LoVo (cell line): ENCODE data around the gene LDB2.

ENCODE experiments used
- DNase-seq: peaks from one replicate; pipeline ENCODE4 v3.0.0-alpha.2; 2016; ENCODE audit warnings: low spot score

LDB2 gene

DNA sequence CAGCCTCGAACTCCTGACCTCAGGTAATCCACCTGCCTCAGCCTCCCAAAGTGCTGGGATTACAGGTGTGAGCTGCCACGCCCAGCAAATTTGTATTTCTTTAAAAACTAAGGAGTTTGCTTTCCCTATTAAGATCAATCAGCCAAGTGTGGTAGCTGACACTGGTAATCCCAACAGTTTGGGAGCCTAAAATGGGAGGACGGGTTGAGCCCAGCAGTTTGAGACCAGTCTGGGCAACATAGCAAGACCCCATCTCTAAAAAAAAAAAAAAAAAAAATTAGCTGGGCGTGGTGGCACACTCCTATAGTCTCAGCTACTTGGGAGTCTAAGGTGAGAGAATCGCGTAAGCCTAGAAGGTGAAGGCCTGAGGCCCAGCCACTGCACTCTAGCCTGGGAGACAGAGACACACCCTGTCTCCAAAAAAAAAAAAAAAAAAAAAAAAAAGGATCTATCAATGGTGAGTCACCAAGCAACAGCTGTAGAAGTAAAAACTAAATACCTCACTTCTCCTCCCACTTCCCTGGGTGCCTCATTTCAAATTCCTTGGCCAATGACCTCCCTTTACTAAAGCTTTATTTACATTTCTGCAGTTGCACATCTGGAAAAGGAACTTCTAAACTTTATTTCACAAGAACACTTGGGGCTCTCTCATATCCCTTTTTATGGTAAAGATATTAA is 54.5 kb downstream of the LDB2 start:
- DNase-seq: no peak

DNA sequence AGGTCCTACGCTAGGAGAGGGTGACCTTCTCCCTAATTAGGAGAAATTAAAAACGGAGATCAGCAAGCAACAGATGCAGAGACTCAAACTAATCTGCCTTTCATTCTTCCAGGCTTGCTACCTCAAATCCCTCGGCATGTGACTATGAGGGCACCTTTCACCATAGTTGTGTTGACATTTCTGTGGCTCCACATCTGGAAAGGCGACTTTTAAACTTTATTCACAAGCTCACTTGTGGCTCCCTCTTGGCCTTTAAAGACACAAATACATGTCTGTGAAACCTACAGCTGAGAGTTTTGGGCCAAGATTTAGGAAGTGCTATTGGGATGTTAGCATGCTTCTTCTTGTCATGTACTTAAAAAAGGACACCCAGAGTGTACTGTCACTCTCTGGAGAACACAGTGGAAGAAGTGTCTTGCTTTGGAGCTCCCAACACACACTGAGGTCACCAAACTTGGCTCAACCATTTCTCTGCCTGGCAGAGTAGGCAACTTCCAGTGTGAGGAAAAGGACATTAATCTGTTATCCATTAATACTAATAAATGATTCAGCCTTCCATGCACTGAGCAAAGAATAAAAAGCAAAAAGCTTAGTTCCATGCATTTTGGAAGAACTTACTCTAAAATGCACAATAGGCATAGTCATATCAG is 60.1 kb downstream of the LDB2 start:
- no peak for DNase-seq

DNA sequence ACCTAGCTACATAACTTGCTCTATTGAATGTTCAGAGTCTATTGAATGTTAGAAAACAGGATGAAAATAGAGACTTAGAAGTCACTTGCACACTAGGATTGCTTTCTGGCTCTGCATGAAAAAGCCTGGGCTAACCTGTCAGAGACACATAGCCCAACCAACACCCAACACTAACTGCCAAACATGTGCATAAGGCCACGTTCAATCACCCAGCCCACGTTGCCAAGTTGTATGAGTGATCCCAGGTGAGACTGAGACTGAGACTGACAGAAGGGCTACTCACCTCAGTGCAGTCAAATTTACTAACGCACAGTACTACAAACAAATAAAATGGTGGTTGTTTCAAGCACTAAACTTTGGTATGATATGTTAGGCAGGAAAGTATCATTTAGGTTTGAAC is 61.0 kb downstream of the LDB2 start:
- DNase-seq: no peak

DNA sequence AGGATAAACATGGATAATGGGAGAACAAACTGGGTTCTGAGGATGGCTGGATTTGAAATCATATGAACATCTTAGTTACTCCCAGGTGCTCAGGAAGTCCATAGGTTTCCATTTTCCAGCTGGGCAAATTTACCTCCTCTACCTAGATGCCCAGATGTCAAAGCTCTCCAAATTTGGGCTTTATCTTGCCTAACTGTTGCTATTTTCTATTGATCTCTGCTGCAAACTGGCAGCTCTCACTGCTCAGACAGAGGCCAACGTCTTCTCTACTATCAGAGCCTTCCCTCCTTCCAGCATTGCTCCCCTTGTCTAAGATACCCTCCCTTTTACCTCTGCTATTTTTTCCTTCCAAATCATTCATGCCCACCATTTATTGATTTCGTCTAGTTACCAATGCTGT is 62.1 kb downstream of the LDB2 start:
- DNase-seq: no peak

DNA sequence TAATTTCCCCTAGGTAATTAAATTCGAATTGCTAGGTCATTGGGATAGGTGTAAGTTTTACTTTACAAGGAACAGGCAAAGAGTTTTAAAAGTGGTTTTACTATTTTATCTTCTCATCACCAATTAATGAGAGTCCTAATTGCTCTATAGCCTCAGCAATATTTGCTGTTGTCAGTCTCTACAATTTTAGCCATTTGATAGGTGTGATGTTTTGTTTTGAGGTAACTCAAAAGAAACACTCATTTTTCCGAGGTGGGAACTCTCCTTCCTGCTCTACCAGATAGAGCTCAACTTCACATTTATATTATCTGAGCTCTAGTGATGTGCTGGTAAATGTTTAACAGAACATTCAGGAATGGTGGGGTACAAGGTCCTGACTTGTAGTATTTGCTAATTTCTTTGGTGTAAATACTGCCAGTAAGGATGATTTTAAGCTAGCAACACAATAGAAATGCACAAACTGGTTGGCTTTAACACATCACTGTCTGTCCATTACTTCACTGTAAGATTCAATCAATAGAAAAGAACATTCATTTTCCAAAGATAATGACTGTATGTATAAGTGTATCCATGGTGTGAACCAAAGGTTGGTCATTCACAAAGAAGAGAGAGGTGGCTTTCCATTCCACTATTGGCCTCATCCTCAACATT is 62.7 kb downstream of the LDB2 start:
- DNase-seq: no peak

DNA sequence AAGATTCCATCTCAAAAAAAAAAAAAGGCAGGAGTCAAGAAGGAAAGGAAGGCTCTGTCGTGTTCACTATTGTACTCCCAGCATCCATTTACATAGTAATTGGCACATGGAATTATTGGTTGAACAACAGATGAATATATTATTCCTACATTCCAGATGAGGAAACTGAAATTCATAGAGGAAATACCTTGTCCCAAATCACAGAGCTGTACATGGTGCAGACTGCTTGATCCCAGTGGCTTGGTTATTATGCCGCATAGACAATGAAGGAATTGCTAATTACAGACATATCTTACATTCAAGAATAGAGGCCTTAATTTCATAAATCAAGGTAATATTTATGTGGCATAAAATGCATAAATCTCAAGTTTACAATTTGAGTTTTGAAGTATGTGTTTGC is 63.6 kb downstream of the LDB2 start:
- no peak for DNase-seq

DNA sequence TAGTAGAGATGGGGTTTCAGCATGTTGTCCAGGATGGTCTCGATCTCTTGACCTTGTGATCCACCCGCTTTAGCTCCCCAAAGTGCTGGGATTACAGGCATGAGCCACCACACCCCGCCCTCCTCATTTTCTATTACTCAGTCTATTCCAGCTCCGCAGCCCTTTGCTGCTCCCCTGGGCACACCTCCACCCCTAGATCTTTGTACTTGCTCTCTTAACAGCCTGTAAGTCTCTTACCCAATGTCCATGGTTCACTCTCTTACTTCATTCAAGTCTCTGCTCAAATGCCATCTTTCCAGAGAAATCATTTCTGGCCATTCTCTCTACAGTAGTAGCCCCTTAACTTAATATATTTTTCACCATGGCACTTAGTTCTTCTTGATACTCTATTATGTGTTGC is 64.7 kb downstream of the LDB2 start:
- no peak for DNase-seq

DNA sequence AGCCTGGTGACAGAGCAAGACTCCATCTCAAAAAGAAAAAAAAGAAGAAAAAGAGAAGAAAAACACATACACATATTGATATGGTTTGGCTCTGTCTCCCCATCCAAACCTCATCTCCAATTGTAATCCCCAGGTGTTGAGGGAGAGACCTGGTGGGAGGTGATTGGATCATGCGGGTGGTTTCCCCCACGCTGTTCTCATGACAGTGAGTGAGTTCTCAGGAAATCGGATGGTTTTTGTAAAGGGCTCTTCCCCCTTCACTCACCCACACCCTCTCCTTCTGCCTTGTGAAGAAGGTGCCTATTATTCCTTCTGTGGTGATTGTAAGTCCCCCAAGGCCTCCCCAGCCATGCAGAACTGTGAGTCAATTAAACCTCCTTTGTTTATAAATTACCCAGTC is 68.4 kb downstream of the LDB2 start:
- DNase-seq: no peak

DNA sequence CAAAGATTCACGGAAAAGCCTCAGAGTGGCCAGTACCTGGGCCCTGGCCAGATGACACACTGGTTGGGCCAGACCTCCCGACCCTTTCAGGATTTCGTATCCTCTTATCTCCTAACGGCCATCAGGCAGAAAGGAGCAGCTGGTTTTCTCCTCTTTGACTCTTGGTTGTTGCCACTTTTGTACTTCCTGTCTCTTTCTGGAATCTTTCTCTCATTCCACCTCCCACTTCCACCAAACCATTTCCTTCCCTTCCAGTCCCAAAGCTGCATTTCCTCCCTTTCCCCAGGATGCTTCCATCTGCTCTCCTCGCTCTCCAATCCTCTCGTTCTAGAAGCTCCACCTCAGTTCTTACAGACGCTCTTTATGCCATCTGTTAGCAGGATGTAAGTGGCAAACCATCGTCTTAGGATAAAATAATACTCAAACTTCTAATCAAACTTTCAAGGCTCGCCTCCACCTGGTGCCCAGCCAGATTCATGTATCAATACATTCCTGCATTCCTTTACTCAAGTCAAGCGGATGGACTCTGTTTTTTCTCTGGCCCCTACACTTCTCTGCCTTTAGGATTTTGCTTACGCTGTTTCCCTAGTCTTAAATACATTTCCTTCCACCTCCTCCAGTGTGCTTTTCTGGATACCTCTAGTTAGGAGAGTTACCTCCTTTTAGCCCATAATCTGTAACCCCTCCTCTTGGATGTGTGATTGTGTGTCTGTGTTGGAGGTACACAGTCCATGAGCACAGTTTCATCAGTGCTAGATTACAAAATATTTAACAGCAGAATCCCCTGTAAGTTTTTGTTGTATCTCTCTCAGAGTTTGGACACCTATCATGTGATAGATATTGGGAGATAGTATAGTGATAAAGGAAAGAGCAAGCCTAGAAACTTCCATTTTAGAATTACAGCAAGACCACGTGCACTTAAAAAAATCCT is 70.4 kb downstream of the LDB2 start:
- no peak for DNase-seq

DNA sequence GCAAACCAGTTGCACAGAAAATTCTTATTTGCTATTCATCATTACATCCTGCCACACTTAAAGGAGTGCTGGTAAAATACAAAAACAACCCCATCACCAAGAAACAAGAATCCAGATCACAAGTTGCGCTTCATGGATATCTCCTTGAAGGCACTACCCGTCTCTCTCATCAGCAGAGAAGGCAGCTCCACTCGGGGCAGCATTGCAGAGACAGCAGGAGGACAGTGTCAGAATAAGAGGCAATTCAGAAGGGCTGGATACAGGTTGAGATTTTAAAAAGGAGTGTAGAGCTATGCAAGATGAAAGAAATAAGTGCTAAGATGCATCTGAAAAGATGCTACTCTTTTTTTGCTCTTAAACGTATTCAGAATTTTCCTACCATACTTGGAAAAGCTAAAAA is 71.4 kb downstream of the LDB2 start:
- no peak for DNase-seq

DNA sequence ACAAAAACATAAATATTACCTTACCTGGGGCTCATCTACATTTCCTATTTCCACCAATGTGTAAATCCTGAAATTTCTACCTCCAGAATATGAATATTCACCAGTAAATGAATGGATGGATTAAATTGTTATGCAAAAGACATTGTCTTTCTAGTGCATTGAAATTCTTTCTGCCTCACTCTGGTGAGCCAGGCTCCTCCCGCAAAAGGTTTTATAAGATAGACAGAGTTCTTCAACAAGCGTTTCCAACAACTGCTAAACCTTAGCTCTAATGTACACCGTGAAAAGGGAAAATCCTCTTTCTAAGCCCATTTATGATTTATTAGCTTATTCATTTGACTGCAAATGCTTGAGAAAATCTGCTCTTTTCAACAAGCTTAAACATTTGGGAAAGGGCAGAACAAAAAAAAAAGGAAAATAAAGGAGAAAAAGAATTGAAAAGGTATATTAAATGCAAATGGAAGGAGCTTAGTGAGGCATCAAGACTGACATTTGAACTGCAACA is 72.0 kb downstream of the LDB2 start:
- no peak for DNase-seq

DNA sequence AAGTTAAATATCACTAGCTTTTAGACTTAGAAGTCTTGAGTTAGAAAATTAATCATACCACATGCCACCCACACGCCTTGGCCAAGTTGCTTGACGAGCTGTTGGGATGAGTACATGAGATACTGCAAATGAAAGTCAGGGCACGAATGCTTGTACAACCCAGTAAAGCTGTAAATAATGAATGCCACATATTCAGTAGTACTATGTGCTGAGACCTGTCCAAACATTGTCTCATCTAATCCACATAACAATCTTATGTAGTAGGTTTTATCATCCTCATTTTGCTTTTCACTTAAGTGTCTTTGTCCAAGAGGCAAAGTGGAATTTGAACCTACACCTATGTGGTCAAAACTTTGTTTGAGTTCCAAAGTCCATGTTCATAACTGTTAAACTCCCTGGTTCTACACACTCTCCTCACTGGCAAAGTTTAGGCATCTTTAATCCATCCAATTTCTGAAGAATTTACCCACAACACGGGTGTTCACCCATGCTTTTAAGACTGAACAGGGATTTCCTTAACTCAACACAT is 74.1 kb downstream of the LDB2 start:
- DNase-seq: no peak

DNA sequence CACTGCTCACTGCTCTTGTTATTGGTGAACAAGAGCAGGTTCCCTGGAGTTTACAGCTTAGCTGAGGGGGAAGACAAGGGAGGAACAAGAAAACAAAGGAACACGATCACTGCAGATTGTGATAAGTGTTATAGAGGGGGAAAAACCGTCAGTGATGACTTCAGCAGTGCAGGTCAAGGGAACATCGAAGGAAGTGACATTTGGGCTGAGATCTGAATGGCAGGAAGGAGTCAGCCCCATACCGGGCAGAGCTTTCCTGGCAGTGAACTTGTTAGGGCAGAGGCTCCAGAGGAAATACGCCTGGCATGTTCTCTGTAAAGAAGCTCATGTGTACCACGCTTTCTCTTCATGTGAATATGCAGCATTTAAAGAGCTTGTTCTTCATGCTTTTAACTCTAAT is 78.1 kb downstream of the LDB2 start:
- DNase-seq: no peak

DNA sequence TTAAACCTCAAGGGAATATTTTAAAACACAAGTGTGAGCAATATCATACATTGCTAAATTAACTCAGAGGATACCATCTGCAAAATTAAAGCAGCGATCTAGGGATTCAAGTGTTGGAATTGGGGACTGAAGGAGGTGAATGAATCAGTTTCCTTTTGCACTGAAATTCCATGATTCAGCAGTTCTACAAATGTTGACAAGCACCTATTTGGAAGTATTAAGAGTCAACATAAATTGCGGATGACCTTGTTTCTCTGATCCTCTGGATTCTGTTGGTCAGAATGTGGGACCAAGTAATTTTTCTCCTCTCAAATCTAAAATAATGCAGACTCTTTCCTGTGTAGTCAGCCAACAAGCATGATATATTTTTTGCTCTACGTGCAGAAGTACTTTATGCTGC is 78.8 kb downstream of the LDB2 start:
- no peak for DNase-seq

DNA sequence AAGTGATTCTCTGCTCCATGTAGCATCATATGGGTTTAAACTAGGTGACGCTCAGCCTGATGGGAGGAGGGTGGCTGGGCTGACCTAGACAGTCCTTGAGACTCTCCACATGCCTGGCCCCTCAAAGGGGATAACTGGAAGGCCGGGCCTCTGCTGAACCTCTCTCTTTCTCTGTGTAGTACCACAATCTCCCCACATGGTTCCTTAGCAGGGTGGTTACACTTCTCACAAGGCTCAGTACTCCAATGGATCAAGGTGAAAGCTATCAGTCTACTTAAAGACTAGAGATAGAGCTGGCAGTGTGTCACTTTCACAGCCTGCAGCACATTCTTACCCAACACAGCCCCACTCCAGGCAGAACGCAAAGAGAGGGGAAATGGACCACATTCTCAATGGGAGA is 80.4 kb downstream of the LDB2 start:
- no peak for DNase-seq

DNA sequence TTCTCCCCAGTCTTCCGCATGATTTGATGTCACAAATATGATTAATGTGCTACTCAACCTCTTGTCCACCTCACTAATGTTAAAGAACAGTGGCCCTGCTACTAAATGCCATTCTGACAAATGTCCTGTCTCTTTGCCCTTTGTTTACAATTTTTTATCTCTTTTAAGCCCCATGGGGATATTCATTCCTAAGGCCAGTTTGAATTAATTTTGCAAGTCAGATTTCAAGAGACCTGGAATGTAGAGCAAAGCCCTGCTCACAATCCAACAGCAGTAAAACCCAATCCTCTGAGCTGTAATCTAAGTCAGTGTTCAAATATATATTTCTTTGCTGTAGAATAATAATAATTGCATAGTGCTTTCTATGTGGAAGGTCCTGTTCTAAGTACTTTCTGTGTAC is 81.2 kb downstream of the LDB2 start:
- DNase-seq: no peak

DNA sequence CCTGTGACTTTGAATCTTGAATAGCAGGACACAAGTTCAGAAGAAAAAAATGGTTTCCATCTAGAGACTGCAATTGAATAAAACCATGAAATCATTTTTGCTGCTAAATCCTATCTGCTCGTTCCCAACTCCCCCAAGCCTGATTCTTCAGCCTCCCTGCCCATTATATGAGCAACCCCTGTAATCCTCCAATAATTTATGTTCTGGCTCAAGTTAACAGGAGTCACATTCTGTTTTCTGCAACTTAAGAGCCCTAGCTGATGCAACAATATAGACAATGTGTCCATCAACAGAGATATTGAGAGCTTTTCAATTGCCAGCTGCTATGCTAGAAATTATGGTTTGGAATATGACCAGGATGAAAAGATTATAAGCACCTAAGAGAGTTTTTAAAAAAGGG is 84.1 kb downstream of the LDB2 start:
- DNase-seq: no peak

DNA sequence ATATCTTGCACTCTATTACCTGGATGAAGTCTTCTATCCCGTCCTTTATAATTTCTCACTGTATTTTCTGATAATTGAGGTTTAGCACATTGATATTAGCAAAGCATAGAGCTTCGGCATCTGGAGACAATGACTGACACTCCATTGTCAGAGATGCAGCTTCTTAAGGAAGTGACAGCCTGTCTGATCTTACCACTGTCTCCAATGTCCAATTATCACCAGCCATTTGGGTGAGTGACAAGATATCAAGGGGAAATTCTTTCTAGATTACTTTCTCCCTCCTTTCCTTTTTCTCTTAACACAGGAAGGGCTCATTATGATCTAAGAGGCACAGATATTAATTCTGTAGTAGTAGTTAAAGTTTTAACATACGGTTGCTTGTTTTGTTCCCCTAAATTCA is 86.4 kb downstream of the LDB2 start:
- no peak for DNase-seq

DNA sequence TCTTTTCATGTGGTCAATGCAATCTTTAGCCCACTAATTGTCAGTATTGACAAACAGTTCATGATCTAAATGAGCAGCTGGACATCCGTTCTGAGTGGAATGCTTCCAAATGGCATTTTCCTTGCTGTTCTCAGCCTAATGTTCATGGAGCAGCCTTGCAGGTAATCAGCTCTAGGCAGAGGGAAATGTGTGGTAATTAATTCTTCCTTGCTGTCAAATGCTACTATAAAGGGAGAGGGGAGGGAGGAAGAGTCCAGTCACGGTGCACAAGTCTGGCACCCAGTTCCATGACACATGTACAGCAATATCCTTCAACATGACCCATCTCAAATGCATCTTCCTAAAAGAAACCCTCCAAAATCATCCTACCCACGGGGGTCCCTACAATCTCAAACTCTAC is 88.5 kb downstream of the LDB2 start:
- DNase-seq: no peak

DNA sequence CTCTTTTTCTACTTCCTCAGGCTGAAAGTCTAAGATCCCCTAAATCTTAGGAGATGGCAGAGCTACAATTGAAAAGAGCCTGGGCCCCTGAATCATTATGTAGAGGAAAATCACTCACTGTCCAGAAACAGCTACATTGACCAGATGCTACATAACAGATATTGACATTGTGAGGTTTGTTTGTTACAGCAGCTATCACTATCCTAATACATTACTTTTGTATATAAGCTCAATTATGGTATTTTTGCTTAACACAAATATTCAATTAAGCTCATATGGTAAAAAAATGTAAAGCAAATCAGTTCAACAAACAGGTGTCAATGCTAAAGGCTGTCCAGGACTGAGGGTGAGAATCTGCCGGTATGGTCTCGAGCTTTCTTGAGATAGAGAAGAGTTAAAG is 89.4 kb downstream of the LDB2 start:
- DNase-seq: no peak

DNA sequence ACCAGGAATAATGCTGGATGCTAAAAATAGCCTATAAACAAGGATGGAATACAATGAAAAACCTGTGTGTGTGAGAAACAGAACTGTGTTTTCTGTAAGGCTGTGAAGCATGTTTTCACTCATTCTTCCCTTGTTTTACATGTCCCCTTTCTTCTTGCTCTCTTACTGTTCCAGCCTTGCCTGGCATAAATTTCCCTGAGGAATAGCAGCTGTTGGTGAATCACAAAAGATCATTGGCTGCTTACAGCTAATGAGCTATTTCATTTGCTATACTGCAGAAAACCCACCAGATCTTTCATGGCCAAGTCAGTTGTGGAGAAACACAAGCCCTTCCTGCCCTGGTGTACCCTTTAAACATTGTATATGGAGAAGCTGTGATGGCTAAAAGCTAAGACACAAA is 91.1 kb downstream of the LDB2 start:
- no peak for DNase-seq

DNA sequence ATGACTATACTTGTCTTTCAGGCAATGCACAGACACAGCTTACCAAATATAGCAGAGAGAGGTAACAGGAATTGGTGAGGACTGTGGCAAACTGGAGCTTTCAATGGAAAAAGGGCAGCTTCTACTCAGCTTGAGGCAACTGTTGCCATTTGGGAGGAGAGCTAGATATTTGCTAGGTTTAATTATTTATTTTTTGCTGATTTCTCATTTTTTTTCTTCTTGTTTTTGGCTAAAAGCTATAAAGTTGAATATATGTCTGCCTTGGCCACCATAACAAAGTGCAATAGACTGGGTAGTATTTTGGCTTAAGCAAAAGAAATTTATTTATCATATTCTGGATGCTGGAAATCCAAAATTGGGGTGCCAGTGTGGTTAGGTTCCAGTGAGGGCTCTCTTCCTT is 93.9 kb downstream of the LDB2 start:
- DNase-seq: no peak
